Spinal cord (tissue), 10 donors: ENCODE results near the gene TBC1D22B. TPM values are rescaled to one million over a fixed set of nuclear protein-coding genes. Genes with fewer than 3 reads are reported as not detected.
"Not testable (repeated sequence)": the region's sequence is repeated elsewhere in the genome, so short reads cannot be mapped to it uniquely, and the experiment has no call there.

Experiments used
- DNase-seq, 6 donors: peaks; one replicate each; pipeline versions ENCODE4 v3.0.0 to v3.0.0-alpha.2; 2013 to 2015; ENCODE audit warnings: low spot score in 6 of 6, low read depth in 4 of 6
- H3K27ac ChIP-seq: one replicate; pipeline ENCODE4 v1.5.1; 2013; ENCODE audit warnings: low read depth, low read length, control low read depth
- H3K27me3 ChIP-seq: one replicate; pipeline ENCODE4 v1.6.1; 2013; ENCODE audit warnings: low read length; ENCODE audit not compliant: control insufficient read depth, insufficient read depth
- H3K36me3 ChIP-seq: one replicate; pipeline ENCODE4 v1.6.1; 2013; ENCODE audit warnings: low read length; ENCODE audit not compliant: control insufficient read depth, insufficient read depth
- H3K4me1 ChIP-seq: one replicate; pipeline ENCODE4 v1.6.1; 2013; ENCODE audit warnings: low read length; ENCODE audit not compliant: control insufficient read depth, insufficient read depth
- H3K4me3 ChIP-seq: one replicate; pipeline ENCODE4 v1.5.1; 2013; ENCODE audit warnings: low read depth, low read length, control low read depth
- H3K9me3 ChIP-seq: one replicate; pipeline ENCODE4 v1.6.1; 2013; ENCODE audit warnings: low read length; ENCODE audit not compliant: control insufficient read depth, insufficient read depth
- WGBS: methylation state at CpG from one replicate; pipeline ENCODE4 v1.1.5; 2013; ENCODE audit warnings: missing lambda C conversion rate; ENCODE audit not compliant: insufficient coverage; 5-methylcytosine and 5-hydroxymethylcytosine counted together
- polyA plus RNA-seq, 2 donors: library from polyadenylated mRNA; unstranded; fragments of 120-200 nt; gene quantifications; one replicate each; pipeline ENCODE4 v1.2.1, GENCODE V29; 2013; ENCODE audit not compliant: insufficient read length in 2 of 2
- total RNA-seq, 2 donors: library from RNA; depleted of rRNA in 1 of 2; stranded (reverse); fragments of 120-200 nt in 1 of 2; fragments of >200 nt in 1 of 2; gene quantifications; one replicate each; pipeline versions ENCODE4 v1.2.3 to v1.2.4, GENCODE V29; 2013 to 2014
- donor health status: healthy.

The TBC1D22B gene
- total and polyA plus RNA-seq, 4 donors, result 9.3 to 15.6 (median 12.4) TPM

GRCh38 chr6:37324131-37325033 is 66.8 kb downstream of the TBC1D22B start:
- H3K4me3 ChIP-seq, result no peak overlapping the region
- no peaks in the 10 kb centered on the region for H3K27me3 ChIP-seq
- H3K36me3 ChIP-seq, result peaks cover 8% of the 10 kb centered on the region
- H3K9me3 ChIP-seq, result no peaks in the 10 kb centered on the region
- no peak for DNase-seq
- 60% methylated on average over 1 of the region's 4 CpGs for WGBS
- peaks cover 15% of the 10 kb centered on the region for H3K4me1 ChIP-seq
- no peak overlapping the region for H3K27ac ChIP-seq

DNA sequence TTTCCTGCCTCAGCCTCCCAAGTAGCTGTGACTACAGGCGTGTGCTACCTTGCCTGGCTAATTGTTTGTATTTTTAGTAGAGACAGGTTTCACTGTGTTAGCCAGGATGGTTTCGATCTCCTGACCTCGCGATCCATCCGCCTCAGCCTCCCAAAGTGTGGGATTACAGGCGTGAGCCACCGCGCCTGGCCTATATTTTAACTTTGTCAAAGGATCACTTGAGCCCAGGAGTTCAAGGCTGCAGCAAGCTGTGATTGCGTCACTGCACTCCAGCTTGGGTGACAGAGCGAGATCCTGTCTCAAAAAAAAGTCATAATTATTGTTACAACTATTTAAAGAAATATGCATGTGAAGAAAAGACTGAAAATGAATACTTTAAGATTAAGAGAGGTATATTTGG is 72.8 kb downstream of the TBC1D22B start:
- H3K27me3 ChIP-seq, H3K9me3 ChIP-seq, H3K4me1 ChIP-seq, H3K27ac ChIP-seq, DNase-seq, H3K4me3 ChIP-seq: not testable (repeated sequence)
- WGBS, result 100% methylated on average over 7 of the region's 10 CpGs
- peaks cover 18% of the 10 kb centered on the region for H3K36me3 ChIP-seq

DNA sequence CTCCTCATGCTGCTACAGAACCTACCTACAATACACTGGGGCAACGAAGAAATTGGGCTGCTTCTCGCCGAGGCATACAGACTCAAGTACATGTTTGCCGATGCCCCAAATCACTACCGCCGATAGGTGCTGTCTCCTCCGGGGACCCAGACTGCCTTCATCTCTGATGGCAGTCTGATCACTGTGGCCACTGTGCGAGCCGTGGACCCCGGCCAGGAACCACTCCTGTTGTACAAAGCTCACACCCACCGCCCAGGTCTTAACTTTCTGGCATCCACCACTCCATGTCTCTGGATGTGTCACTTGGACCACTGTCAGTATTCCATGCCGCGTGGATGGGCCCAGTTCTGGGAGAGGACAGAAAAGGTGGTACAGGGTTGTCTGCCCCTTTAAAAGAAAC is 73.5 kb downstream of the TBC1D22B start:
- 97% methylated on average over 11 of the region's 13 CpGs for WGBS
- H3K4me1 ChIP-seq, result no peaks in the 10 kb centered on the region
- no peaks in the 10 kb centered on the region for H3K9me3 ChIP-seq
- H3K27me3 ChIP-seq, result no peaks in the 10 kb centered on the region
- DNase-seq, result no peak
- peaks cover 18% of the 10 kb centered on the region for H3K36me3 ChIP-seq
- H3K27ac ChIP-seq, result no peak overlapping the region
- H3K4me3 ChIP-seq, result no peak overlapping the region

DNA sequence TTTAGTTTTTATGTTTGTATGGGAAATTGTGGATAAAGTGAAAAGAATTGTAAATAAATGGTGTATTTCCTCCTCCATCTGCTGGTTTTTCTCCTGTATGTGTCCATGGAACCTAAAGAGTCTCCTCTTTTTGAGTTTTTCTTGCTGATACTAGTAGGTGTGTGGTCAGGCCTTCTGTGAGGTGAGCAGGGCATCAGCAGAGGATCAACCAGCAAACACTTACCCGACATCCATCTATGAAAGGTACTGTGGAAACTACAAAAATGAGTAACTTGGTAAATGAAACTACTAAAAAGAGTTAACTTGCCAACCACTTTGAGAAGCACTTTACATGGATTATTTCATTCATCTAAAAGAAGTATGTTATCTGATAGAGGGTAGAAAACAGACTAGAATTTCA is 75.3 kb downstream of the TBC1D22B start:
- Histone ChIP-seq H3K36me3 (peaks cover 18% of the 10 kb centered on the region), H3K27me3 (no peaks in the 10 kb centered on the region), H3K27ac (no peak overlapping the region), H3K9me3 (no peaks in the 10 kb centered on the region), H3K4me1 (no peaks in the 10 kb centered on the region), H3K4me3 (no peak overlapping the region)
- no CpG with 5 or more reads among the region's 1 CpG for WGBS
- no peak for DNase-seq

DNA sequence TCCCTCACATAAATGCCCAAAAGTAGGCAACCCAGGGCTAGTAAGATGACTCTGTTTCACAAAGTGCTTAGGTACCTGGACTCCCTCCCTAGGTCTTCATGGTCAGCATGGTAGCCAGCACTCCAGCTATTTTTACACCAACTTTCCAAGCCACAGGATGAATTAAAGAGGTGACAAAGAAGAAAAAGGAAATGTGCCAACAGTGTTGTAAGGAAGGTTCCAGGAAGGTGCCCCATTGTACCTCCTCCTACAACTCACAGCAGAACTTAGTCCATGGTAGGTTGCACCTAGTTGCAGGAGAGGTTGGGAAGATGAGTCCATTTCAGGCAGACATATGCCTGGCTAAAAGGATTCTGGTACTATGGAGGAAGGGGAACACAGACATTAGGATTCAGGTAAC is 76.5 kb downstream of the TBC1D22B start:
- DNase-seq, result no peak
- H3K4me1 ChIP-seq, result no peaks in the 10 kb centered on the region
- peaks cover 18% of the 10 kb centered on the region for H3K36me3 ChIP-seq
- no peaks in the 10 kb centered on the region for H3K9me3 ChIP-seq
- H3K4me3 ChIP-seq, result no peak overlapping the region
- no peaks in the 10 kb centered on the region for H3K27me3 ChIP-seq
- no peak overlapping the region for H3K27ac ChIP-seq

DNA sequence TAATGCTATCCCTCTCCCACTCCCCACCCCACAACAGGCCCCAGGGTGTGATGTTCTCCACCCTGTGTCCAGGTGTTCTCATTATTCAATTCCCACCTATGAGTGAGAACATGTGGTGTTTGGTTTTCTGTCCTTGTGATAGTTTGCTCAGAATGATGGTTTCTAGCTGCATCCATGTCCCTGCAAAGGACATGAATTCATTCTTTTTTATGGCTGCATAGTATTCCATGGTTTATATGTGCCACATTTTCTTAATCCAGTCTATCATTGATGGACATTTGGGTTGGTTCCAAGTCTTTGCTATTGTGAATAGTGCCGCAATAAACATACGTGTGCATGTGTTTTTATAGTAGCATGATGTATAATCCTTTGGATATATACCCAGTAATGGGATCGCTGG is 80.7 kb downstream of the TBC1D22B start:
- not testable (repeated sequence) for DNase-seq, H3K27me3 ChIP-seq, H3K9me3 ChIP-seq, H3K4me1 ChIP-seq, H3K36me3 ChIP-seq, H3K4me3 ChIP-seq, H3K27ac ChIP-seq
- WGBS, result 100% methylated on average over 1 of the region's 3 CpGs

DNA sequence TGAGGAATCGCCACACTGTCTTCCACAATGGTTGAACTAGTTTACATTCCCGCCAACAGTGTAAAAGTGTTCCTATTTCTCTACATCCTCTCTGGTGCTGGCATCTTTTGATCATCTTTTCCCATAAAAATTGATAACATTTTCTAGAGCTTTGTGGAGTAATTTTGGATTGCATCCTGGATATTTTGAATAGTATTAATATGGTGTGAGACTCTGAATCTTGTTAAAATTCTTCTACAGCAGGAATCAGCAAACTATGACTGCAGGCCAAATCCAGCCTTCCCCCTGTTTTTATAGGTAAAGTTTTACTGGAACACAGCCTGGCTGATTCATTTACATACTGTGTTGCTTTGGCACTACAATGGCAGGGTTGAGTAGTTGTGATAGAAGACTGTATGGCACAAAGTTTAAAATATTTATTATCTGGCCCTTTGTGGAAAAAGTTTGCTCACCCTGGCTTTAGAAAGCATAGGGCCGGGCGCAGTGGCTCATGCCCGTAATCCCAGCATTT is 81.2 kb downstream of the TBC1D22B start:
- H3K36me3 ChIP-seq, result no peaks in the 10 kb centered on the region
- H3K27me3 ChIP-seq, result no peaks in the 10 kb centered on the region
- no peaks in the 10 kb centered on the region for H3K4me1 ChIP-seq
- WGBS, result 100% methylated on average over 1 of the region's 5 CpGs
- H3K4me3 ChIP-seq, result no peak overlapping the region
- no peak for DNase-seq
- no peak overlapping the region for H3K27ac ChIP-seq
- no peaks in the 10 kb centered on the region for H3K9me3 ChIP-seq

DNA sequence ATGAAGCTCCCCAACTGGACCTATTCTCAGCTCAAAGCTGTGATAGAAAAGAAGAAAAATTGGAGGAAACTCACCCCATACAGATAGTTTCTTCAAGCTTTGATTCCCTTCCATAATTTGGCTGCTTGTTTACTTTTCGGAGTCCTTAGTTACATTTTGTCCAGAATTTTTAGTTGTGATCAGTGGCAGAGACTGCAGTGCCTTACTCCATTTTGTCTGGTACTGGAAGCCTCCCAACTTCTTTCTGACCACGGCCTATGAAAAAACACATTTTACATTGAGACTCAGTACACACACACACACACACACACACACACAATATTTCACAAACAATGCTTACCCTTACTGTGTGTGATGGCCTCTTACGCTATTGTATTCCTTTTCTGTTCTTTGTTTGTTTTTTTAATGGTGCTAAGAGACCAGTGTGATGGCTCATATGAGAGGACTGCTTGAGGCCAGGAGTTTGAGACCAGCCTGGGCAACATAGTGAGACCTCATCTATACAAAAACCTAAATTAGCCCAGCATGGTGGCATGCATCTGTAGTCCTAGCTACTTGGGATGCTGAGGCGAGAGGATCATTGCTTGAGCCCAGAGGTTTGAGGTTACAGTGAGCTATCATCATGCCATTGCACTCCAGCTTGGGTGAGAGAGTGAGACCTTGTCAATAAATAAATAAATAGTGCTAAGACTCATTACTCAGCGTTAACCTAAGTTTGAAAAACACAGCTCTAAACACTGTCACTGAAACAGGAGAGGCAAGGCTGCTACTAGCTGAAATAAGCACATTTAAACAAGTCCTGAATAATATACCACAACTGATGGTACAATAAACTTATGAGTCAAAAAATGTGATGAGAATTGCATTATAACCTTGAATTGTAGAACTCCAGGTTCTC is 82.4 kb downstream of the TBC1D22B start:
- Histone ChIP-seq H3K27ac (no peak overlapping the region), H3K9me3 (no peaks in the 10 kb centered on the region), H3K36me3 (no peaks in the 10 kb centered on the region), H3K27me3 (peaks cover 2% of the 10 kb centered on the region), H3K4me1 (no peaks in the 10 kb centered on the region), H3K4me3 (no peak overlapping the region)
- 80% methylated on average over 1 of the region's 5 CpGs for WGBS
- DNase-seq, result no peak

GRCh38 chr6:37340639-37340943 is 83.0 kb downstream of the TBC1D22B start:
- Histone ChIP-seq H3K4me3 (no peak overlapping the region), H3K27ac (no peak overlapping the region), H3K36me3 (no peaks in the 10 kb centered on the region), H3K27me3 (peaks cover 2% of the 10 kb centered on the region), H3K4me1 (no peaks in the 10 kb centered on the region), H3K9me3 (no peaks in the 10 kb centered on the region)
- 80% methylated on average over 4 of the region's 4 CpGs for WGBS
- no peak for DNase-seq
